CD4-positive, CD25-positive, alpha-beta regulatory T cell (primary cell): ENCODE results near the gene EFNB1. TPM values are rescaled to one million over a fixed set of nuclear protein-coding genes. Genes with fewer than 3 reads are reported as not detected.

ENCODE experiments used
- ATAC-seq, 2 donors: fragments of 150-1000 bp; cut with Tn5 transposase; one replicate each; pipeline ENCODE4 v1.10.0; 2021; ENCODE audit warnings: low read depth in 2 of 2, moderate number of reproducible peaks in 2 of 2, moderate library complexity in 1 of 2
- DNase-seq, 3 donors: peaks; one replicate each; pipeline versions ENCODE4 v3.0.0 to v3.0.0-alpha.2; 2012 to 2022; ENCODE audit warnings: mixed read lengths in 1 of 3
- H3K27ac ChIP-seq: one replicate; pipeline ENCODE4 v1.7.0; 2013; ENCODE audit warnings: mild to moderate bottlenecking, low read length; ENCODE audit not compliant: insufficient read depth, poor library complexity, severe bottlenecking
- H3K27me3 ChIP-seq: one replicate; pipeline ENCODE4 v1.7.0; 2013; ENCODE audit warnings: low read length; ENCODE audit not compliant: control insufficient read depth, insufficient read depth
- H3K36me3 ChIP-seq: one replicate; pipeline ENCODE4 v1.7.0; 2013; ENCODE audit warnings: mild to moderate bottlenecking, low read length, moderate library complexity; ENCODE audit not compliant: control insufficient read depth, insufficient read depth
- H3K4me1 ChIP-seq: 2 replicates; pipeline ENCODE4 v1.7.0; 2013; ENCODE audit warnings: mild to moderate bottlenecking, low read length; ENCODE audit not compliant: insufficient read depth, control insufficient read depth, poor library complexity, severe bottlenecking
- H3K4me3 ChIP-seq: one replicate; pipeline ENCODE4 v1.7.0; 2013; ENCODE audit warnings: low read depth, mild to moderate bottlenecking, low read length, moderate library complexity
- H3K9me3 ChIP-seq, 2 experiments: 1 replicate in 1 of 2; 2 replicates in 1 of 2; pipeline ENCODE4 v1.7.0; 2013; ENCODE audit warnings: low read length in 2 of 2, mild to moderate bottlenecking in 1 of 2, moderate library complexity in 1 of 2; ENCODE audit not compliant: control insufficient read depth in 2 of 2
- H3K27ac Mint-ChIP-seq, 3 donors: one replicate each; pipeline ENCODE4 v1.8.0; 2020 to 2022; ENCODE audit warnings: mild to moderate bottlenecking in 3 of 3, mixed read lengths in 3 of 3, moderate library complexity in 2 of 3
- H3K27me3 Mint-ChIP-seq: one replicate; pipeline ENCODE4 v1.8.0; 2022; ENCODE audit warnings: mild to moderate bottlenecking, mixed read lengths
- H3K36me3 Mint-ChIP-seq: one replicate; pipeline ENCODE4 v1.8.0; 2020; ENCODE audit warnings: mixed read lengths
- H3K4me1 Mint-ChIP-seq, 4 donors: one replicate each; pipeline ENCODE4 v1.8.0; 2020 to 2022; ENCODE audit warnings: mixed read lengths in 4 of 4, mild to moderate bottlenecking in 1 of 4
- H3K4me3 Mint-ChIP-seq, 4 donors: one replicate each; pipeline ENCODE4 v1.8.0; 2020 to 2022; ENCODE audit warnings: mild to moderate bottlenecking in 4 of 4, mixed read lengths in 4 of 4, moderate library complexity in 3 of 4
- H3K9me3 Mint-ChIP-seq, 7 donors: one replicate each; pipeline ENCODE4 v1.8.0; 2020 to 2022; ENCODE audit warnings: mixed read lengths in 7 of 7, mild to moderate bottlenecking in 3 of 7, moderate library complexity in 2 of 7
- polyA plus RNA-seq, 4 donors: library from polyadenylated mRNA; unstranded; fragments of 300-500 nt; fragmentation: Illumina TruSeq; gene quantifications; one replicate each; pipeline ENCODE4 v1.2.3, GENCODE V29; 2021
- total RNA-seq: library from RNA; stranded (reverse); gene quantifications from one replicate; pipeline ENCODE4 v1.2.3, GENCODE V29; 2022

The EFNB1 gene
- total and polyA plus RNA-seq, 5 donors from 2014 or later, result 1.8 to 3.7 (median 3.3) TPM

DNA sequence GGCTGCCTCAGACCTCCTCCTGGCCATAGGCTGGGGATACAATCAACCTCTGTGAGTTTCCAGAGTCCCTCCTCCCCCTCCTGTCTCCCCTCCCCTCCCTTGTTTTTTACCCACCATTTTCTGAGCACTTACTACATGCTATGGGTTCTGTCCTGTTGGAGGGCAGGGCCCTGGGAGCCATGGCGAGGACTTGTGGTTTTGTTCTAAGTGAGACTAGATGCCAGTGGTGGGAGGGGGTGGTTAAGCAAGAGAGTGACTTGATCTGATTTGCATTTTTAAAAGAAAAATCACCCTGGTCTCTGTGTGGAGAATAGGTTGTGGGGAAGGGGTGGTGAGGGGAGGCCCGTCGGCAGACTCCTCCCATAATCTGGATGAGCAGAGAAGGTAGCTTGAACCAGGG is 39.5 kb downstream of the EFNB1 start:
- Histone ChIP-seq H3K36me3 (no peaks in the 10 kb centered on the region), H3K9me3 (no peaks in the 10 kb centered on the region), H3K27ac (no peak overlapping the region), H3K4me1 (no peaks in the 10 kb centered on the region), H3K4me3 (no peak overlapping the region), H3K27me3 (no peaks in the 10 kb centered on the region)
- no peaks in the 10 kb centered on the region for H3K36me3 Mint-ChIP-seq
- ATAC-seq (no peak), DNase-seq (no peak)
- no peaks in the 10 kb centered on the region for H3K9me3 Mint-ChIP-seq
- peaks cover 4% of the 10 kb centered on the region for H3K27me3 Mint-ChIP-seq
- peak overlapping the region in 1 of 3 donors; percentile 4 for H3K27ac Mint-ChIP-seq
- H3K4me1 Mint-ChIP-seq, result peaks cover 3 to 10% (median 6%) of the 10 kb centered on the region in 4 donors
- H3K4me3 Mint-ChIP-seq, result no peak overlapping the region

DNA sequence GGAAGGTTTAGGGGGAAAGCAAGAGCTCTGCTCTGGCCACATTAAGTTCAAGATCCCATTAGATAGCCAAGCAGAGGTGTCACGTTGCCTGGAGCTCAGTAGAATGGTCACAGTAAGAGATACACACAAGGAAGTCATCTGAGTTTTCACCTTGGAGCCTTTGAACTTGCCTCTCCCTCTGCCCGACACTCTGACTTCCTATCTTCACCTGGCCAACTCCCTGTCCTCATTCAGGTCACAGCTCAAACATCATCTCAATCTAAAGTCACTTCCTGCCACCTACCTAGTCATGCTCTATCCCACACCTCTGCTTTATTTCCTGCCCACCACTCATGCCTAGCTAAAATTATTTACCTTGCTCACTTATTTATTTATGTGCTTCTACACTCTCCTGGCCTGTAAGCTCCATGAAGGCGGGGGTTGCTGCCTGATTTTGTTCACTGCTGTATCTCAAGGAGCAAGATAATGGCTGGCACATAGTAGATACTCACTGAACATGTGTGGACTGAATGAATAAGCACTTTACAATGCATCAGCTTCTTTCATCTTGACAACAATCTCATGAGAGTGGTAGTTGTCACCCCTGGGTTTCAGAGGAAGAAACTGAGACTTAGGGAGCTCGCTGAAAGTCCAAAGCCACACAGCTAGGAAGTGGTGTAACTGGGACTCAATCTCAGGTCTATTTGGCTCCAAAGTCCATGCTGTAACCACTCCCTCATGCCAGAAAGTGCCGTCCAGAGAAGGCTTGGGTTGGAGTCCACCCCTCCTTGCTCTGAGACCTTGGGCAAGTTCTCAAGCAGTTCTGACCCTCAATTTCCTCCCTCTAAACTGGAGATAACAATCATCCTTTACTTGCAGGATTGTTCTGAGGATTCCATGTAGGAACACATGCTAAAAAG is 40.3 kb downstream of the EFNB1 start:
- peak overlapping the region in 1 of 3 donors; percentile 4 for H3K27ac Mint-ChIP-seq
- Histone ChIP-seq H3K4me1 (no peaks in the 10 kb centered on the region), H3K4me3 (no peak overlapping the region), H3K27ac (no peak overlapping the region), H3K27me3 (no peaks in the 10 kb centered on the region), H3K36me3 (no peaks in the 10 kb centered on the region), H3K9me3 (no peaks in the 10 kb centered on the region)
- peaks cover 3 to 10% (median 6%) of the 10 kb centered on the region in 4 donors for H3K4me1 Mint-ChIP-seq
- no peaks in the 10 kb centered on the region for H3K36me3 Mint-ChIP-seq
- H3K9me3 Mint-ChIP-seq, result no peaks in the 10 kb centered on the region
- ATAC-seq (no peak), DNase-seq (peak in 1 of 3 donors; percentile 13)
- no peak overlapping the region for H3K4me3 Mint-ChIP-seq
- H3K27me3 Mint-ChIP-seq, result peaks cover 6% of the 10 kb centered on the region

DNA sequence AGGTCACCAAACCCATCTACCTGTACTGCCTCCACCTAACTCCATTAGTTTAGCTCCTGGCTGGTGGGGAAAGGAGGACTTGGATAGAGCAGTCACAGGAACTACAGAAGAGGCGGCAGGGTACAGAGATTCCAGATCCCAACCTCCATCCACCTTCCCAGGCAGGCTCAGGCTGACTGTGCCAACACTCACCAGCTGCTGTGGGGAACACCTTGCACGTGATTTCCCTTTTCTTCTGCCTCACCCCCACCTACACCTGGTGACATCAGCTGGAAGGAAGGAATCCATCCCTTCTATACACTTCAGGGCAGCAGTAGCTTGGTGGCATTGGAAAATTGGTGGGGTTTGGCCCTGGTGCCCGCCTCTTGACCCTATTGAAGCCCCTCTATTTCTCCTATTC is 41.5 kb downstream of the EFNB1 start:
- ATAC-seq (no peak), DNase-seq (no peak)
- H3K4me1 ChIP-seq, result no peaks in the 10 kb centered on the region
- H3K4me3 ChIP-seq, result no peak overlapping the region
- Mint-ChIP-seq H3K4me1 (peaks cover 3 to 10% (median 6%) of the 10 kb centered on the region in 4 donors), H3K4me3 (no peak overlapping the region), H3K36me3 (no peaks in the 10 kb centered on the region), H3K9me3 (no peaks in the 10 kb centered on the region), H3K27me3 (peaks cover 8% of the 10 kb centered on the region), H3K27ac (no peak overlapping the region)
- H3K9me3 ChIP-seq, result no peaks in the 10 kb centered on the region
- H3K27me3 ChIP-seq, result no peaks in the 10 kb centered on the region
- H3K27ac ChIP-seq, result no peak overlapping the region
- H3K36me3 ChIP-seq, result no peaks in the 10 kb centered on the region

DNA sequence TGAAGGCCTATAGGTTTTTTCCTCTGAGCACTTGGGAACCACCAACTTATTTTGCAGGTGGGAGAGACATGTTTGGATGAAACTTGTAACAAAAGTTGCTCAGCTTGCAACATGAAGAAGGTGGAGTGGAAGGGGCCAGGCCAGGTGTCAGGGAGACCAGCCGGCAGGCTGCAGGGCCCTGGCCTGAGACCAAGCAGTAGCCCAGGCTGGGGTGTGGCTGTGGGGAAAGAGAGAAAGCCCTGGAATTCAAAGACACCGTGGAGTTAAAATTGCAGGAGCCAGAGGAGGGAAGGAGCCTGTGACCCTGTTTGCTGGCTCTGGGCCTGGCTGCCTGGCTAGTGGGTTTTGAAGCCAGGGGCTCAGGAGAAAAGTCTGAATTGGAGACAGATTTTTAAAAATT is 43.4 kb downstream of the EFNB1 start:
- Mint-ChIP-seq H3K36me3 (no peaks in the 10 kb centered on the region), H3K4me3 (no peak overlapping the region), H3K27ac (no peak overlapping the region), H3K4me1 (peaks cover 3 to 10% (median 6%) of the 10 kb centered on the region in 4 donors), H3K27me3 (peaks cover 8% of the 10 kb centered on the region), H3K9me3 (no peaks in the 10 kb centered on the region)
- ATAC-seq, result no peak
- Histone ChIP-seq H3K9me3 (no peaks in the 10 kb centered on the region), H3K4me3 (no peak overlapping the region), H3K27ac (no peak overlapping the region), H3K36me3 (no peaks in the 10 kb centered on the region), H3K27me3 (no peaks in the 10 kb centered on the region), H3K4me1 (no peaks in the 10 kb centered on the region)
- no peak for DNase-seq

DNA sequence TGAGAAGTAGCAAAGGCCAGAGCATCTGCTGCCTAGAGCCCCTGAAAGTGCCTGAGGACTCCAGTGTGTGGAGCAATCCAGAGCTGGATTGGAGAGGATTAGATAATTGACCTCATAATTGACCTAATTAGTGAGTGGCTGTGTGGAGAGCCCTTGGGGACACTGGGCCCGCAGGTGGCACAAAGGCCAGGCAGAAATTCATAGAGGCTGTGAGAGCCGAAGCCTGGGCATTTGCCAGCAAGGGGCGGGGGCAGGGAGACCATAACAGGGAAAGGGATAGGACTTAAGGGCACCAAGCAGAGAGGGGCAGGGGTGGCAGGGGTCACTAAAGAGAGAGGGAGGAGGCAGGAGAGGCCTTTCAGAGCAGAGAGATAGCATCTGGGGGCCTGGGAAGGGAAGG is 45.3 kb downstream of the EFNB1 start:
- no peak overlapping the region for H3K4me3 Mint-ChIP-seq
- H3K4me1 Mint-ChIP-seq, result peaks cover 1 to 2% (median 1%) of the 10 kb centered on the region in 4 donors
- H3K9me3 Mint-ChIP-seq, result no peaks in the 10 kb centered on the region
- Histone ChIP-seq H3K27me3 (no peaks in the 10 kb centered on the region), H3K4me3 (no peak overlapping the region), H3K4me1 (no peaks in the 10 kb centered on the region), H3K9me3 (no peaks in the 10 kb centered on the region), H3K36me3 (no peaks in the 10 kb centered on the region), H3K27ac (no peak overlapping the region)
- no peaks in the 10 kb centered on the region for H3K36me3 Mint-ChIP-seq
- no peak overlapping the region for H3K27ac Mint-ChIP-seq
- H3K27me3 Mint-ChIP-seq, result peaks cover 8% of the 10 kb centered on the region
- ATAC-seq (no peak), DNase-seq (no peak)

DNA sequence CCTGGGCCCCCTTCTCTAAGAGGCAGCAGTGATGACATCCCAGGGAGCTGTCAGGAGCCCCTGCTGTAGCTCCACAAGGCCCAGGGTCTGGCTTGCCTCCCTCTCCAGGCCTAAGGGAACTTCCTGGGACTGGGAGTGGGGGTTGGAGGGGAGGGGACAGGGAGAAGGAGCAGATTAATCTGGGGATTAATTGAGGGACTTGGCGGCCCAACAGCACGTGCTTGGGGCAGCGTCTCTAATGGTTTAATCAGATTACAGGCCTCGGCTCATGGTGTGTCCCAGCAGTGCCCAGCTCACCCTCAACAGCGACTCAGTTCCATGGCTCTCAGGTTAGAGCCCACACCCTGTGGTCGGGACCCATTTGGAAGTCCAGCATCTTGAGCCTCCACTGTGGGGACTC is 47.9 kb downstream of the EFNB1 start:
- H3K27ac Mint-ChIP-seq, result no peak overlapping the region
- ATAC-seq (no peak), DNase-seq (no peak)
- no peaks in the 10 kb centered on the region for H3K4me1 Mint-ChIP-seq
- Histone ChIP-seq H3K27me3 (no peaks in the 10 kb centered on the region), H3K4me3 (no peak overlapping the region), H3K4me1 (no peaks in the 10 kb centered on the region), H3K27ac (no peak overlapping the region), H3K9me3 (no peaks in the 10 kb centered on the region), H3K36me3 (no peaks in the 10 kb centered on the region)
- H3K4me3 Mint-ChIP-seq, result no peak overlapping the region
- no peaks in the 10 kb centered on the region for H3K36me3 Mint-ChIP-seq
- peaks cover 8% of the 10 kb centered on the region for H3K27me3 Mint-ChIP-seq
- no peaks in the 10 kb centered on the region for H3K9me3 Mint-ChIP-seq

DNA sequence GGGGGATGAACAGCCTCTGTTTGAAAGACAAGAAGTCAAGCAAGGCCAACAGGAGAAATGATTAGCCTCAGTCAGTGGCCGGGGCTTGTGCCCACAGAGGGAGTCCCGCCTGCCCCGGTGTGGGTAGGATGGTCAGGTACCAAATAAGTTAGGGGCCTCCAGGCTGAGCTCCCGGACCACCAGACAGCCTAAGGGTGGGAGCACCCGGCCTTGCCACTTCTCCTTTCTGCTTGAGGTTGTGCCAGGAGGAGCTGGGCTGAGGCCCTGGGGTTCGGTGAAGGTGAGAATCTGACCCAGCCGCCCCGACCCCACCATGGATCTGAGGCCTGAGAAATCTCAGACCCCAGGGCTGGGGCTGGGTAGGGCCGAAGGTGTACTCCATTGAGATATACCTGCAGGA is 48.8 kb downstream of the EFNB1 start:
- no peak for DNase-seq
- Mint-ChIP-seq H3K4me3 (no peak overlapping the region), H3K27ac (no peak overlapping the region), H3K4me1 (no peaks in the 10 kb centered on the region), H3K9me3 (no peaks in the 10 kb centered on the region), H3K36me3 (no peaks in the 10 kb centered on the region), H3K27me3 (peaks cover 8% of the 10 kb centered on the region)
- H3K9me3 ChIP-seq, result no peaks in the 10 kb centered on the region
- H3K36me3 ChIP-seq, result no peaks in the 10 kb centered on the region
- no peak for ATAC-seq
- no peaks in the 10 kb centered on the region for H3K4me1 ChIP-seq
- no peak overlapping the region for H3K4me3 ChIP-seq
- no peaks in the 10 kb centered on the region for H3K27me3 ChIP-seq
- H3K27ac ChIP-seq, result no peak overlapping the region
